Mesenteric fat pad (tissue), 1 donor: ENCODE results near the gene NR2C2AP. TPM values are rescaled to one million over a fixed set of nuclear protein-coding genes. Genes with fewer than 3 reads are reported as not detected.

ENCODE experiments used
- DNase-seq: peaks from one replicate; pipeline ENCODE4 v3.0.0-alpha.2; 2020; ENCODE audit warnings: low spot score
- total RNA-seq: library from RNA; stranded (reverse); fragmentation: NEBNext Ultra II Directional; extraction: Animal tissue kit (Norgen Biotek cat#: 25700); gene quantifications from one replicate; pipeline ENCODE4 v1.2.1, GENCODE V29; 2021
- donor health status: DM: yes; HTN: yes; CAD: no.

The NR2C2AP gene
- total RNA-seq, 1 donor from 2014 or later, result 10.7 TPM

GRCh38 chr19:19152668-19153384 lies 50.4 kb downstream of the NR2C2AP start:
- no peak for DNase-seq

- DNase-seq, result no peak
Observed at GRCh38 chr19:19151418-19151817, 51.8 kb downstream of the NR2C2AP start.

Other genes starting within 250 kb of the NR2C2AP start
- 58.8 TPM for gene SUGP2, start 169.9 kb downstream of the NR2C2AP start, total RNA-seq
- gene ARMC6, start 169.8 kb downstream of the NR2C2AP start, total RNA-seq, result 18.1 TPM
- 8.4 TPM for gene SLC25A42, start 139.4 kb downstream of the NR2C2AP start, total RNA-seq
- 18.0 TPM for gene TMEM161A, start 64.9 kb downstream of the NR2C2AP start, total RNA-seq
- gene MEF2B, start 33.2 kb downstream of the NR2C2AP start, total RNA-seq, result 2.0 TPM
- 30.8 TPM for gene BORCS8, start 11.3 kb downstream of the NR2C2AP start, total RNA-seq
- 51.1 TPM for gene RFXANK, start 11.2 kb downstream of the NR2C2AP start, total RNA-seq
- gene NCAN, start 8.5 kb upstream of the NR2C2AP start, total RNA-seq, result not detected
- gene TM6SF2, start 69.9 kb upstream of the NR2C2AP start, total RNA-seq, result 1.3 TPM
- 32.9 TPM for gene SUGP1, start 117.1 kb upstream of the NR2C2AP start, total RNA-seq
- 45.4 TPM for gene MAU2, start 117.4 kb upstream of the NR2C2AP start, total RNA-seq
- gene GATAD2A, start 202.3 kb upstream of the NR2C2AP start, total RNA-seq, result 98.9 TPM